HUES48 (cell line): ENCODE measurements around the gene LRRC18.

Source experiments
- H3K27ac ChIP-seq: one replicate; pipeline ENCODE4 v1.7.0; 2013; ENCODE audit warnings: low read depth, low read length, inconsistent platforms
- H3K27me3 ChIP-seq: 2 replicates; pipeline ENCODE4 v1.6.1; 2013; ENCODE audit warnings: mild to moderate bottlenecking, low read length; ENCODE audit not compliant: control insufficient read depth, insufficient read depth
- H3K36me3 ChIP-seq: 2 replicates; pipeline ENCODE4 v1.6.1; 2013; ENCODE audit warnings: low read length; ENCODE audit not compliant: control insufficient read depth, insufficient read depth
- H3K4me1 ChIP-seq: 2 replicates; pipeline ENCODE4 v1.6.1; 2013; ENCODE audit warnings: mild to moderate bottlenecking, low read length; ENCODE audit not compliant: control insufficient read depth, insufficient read depth
- H3K4me3 ChIP-seq: 2 replicates; pipeline ENCODE4 v1.5.1; 2013; ENCODE audit warnings: mild to moderate bottlenecking, low read depth, low read length
- H3K9ac ChIP-seq: 2 replicates; pipeline ENCODE4 v1.6.1; 2013; ENCODE audit warnings: mild to moderate bottlenecking, low read depth, low read length, moderate library complexity
- H3K9me3 ChIP-seq: 2 replicates; pipeline ENCODE4 v1.6.1; 2013; ENCODE audit warnings: low read length; ENCODE audit not compliant: control insufficient read depth, insufficient read depth

Gene LRRC18

DNA sequence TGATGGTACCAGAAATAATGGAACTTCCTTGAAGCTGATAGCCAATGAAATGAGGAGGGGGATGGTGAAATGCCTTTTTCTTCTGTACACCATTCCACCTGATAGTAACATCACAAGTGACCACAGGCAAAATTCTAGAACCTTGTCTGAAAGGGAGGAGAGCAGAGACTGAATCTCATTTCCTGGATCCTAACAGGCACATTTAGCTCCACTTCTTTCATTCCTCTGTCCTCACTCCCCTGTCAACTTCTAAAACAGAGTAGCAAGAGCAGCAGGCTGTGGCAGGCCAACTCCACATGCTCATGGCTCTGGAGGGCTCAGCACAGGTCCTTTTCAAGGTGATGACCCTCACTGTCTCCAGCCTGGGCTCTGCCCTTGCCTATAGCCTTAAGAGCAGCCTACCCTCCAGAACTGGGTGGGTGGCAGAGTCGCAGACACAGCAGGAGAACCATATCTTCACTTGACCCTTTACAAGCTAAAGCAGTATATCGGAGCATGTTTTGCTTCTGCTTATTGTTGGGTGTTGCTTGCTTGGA, at the start of gene LRRC18:
LRRC18 (minus strand) TSS at position 51 of the 536 bp plus-strand sequence. CDS start 25,685 bp downstream, outside the sequence.
- Histone ChIP-seq H3K36me3 (no peaks in the 10 kb centered on the region), H3K4me1 (no peaks in the 10 kb centered on the region), H3K27ac (no peak within 1 kb of the TSS), H3K9me3 (no peaks in the 10 kb centered on the region), H3K4me3 (no peak within 1 kb of the TSS), H3K27me3 (no peaks in the 10 kb centered on the region), H3K9ac (no peak within 1 kb of the TSS)

DNA sequence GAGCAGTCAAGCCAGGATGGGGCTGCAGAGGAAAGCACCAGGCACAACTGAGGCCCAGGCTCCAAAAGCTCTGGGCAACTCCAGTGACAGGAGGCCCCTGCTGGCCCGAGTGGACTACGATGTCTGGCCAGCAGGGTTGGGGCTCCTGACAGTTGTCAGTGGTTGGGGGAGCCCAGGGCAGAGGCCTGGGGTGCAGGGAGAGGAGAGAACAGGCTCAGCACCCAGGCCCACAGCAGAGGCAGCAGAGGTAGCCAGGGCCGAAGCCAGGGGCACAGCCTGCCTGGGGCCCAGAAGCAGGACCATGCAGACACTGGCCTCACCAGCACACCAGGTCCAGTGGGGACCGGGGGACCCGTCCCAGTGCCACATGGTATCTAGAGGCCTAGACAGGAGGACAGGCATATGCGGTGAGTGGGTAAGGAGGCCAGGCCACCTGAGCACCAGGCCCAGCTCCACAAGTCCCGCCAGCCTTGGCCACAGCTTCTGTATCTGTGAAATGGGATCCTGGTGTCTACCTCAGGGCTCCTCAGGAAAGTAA, 46.0 kb upstream of the LRRC18 start:
- no peaks in the 10 kb centered on the region for H3K4me1 ChIP-seq
- no peak overlapping the region for H3K9ac ChIP-seq
- no peaks in the 10 kb centered on the region for H3K9me3 ChIP-seq
- no peaks in the 10 kb centered on the region for H3K27me3 ChIP-seq
- H3K4me3 ChIP-seq, result no peak overlapping the region
- H3K27ac ChIP-seq, result no peak overlapping the region
- no peaks in the 10 kb centered on the region for H3K36me3 ChIP-seq

DNA sequence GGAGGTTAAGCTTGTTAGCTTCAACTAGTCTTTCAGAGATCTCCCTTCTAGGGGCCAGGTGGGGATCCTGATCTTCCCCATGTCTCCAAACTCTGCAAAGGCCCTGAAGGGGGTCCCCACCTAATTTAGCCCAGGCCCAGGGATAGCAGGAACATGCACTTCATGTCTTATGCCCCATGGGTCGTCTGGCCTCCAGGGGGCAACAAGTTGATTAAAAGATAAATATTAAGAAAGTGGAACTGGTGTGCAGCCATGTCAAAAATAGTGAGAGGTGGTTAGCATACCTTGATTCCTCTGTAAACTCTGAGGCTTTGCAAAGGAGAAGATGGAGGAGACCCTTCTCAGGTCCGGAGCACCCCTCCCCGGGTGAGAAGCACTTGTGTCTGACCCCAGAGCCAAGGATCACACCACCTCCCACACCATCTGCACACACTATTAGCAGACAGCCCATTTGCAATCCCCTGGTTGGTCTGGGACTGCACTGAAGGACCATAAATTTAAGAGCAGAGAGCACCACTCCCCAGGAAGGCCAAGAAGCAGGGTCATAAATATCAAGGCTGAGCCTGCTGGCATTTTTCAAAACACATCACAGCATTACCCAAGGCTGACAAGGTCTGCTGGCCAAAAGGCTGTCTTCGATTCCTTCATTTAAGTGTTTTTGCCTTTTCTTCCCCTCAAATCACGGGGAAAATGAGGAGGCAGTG, 44.2 kb upstream of the LRRC18 start:
- H3K27me3 ChIP-seq, result no peaks in the 10 kb centered on the region

DNA sequence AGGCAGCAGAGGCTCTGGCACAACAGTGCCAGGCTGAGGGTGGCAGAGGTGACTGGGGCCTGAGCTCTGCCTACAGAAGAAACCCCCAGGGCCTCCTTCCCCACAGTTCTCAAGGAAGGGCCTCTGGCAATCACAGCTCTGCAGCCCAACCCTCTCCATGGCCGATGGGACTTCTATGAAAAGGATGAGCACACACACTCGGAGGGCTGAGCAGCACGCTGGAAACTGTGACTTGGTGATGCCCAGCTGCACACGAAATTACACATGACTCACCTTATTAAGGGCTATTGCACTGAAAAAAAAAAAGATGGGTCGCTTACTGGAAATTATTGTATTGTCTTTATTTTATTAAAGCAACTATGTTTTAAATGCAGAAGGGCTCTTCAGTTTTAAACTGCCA, 42.9 kb upstream of the LRRC18 start:
- Histone ChIP-seq H3K36me3 (no peaks in the 10 kb centered on the region), H3K4me3 (no peak overlapping the region), H3K4me1 (no peaks in the 10 kb centered on the region)

More for the DNA sequence above, 44.2 kb upstream of the LRRC18 start:
- H3K27ac ChIP-seq, result no peak overlapping the region
- H3K36me3 ChIP-seq, result no peaks in the 10 kb centered on the region
- no peaks in the 10 kb centered on the region for H3K9me3 ChIP-seq
- no peak overlapping the region for H3K9ac ChIP-seq
- no peak overlapping the region for H3K4me3 ChIP-seq
- H3K4me1 ChIP-seq, result no peaks in the 10 kb centered on the region

DNA sequence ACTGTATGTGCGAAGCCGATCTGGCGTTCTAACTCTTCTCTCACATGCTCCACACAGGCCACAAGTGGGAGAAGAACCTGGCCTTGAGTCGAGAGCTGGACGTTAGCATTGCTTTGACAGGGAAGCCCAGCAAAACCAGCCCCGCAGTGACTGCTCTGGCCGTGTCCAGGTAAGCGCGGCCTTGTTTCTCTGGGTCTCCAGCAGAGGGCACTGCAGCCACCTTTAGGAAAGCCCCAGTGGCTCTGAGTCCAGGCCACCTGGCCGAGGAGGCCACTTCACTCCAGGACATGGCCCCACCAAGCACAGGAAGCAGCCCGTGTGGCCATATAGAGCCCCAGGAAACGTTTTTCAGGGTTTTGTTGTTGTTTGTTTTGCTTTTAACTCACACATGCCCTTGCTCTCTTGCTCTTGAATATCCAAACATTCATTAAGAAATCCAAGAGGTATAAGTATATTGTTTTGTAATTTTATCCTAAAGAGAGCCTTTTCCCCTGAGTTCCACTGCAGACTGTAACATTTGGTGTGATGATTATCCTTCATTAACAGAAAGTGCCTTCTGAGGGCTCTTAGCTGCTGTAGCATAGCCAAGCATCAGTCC, 41.8 kb upstream of the LRRC18 start:
- H3K36me3 ChIP-seq, result no peaks in the 10 kb centered on the region
- H3K4me3 ChIP-seq, result no peak overlapping the region
- H3K4me1 ChIP-seq, result no peaks in the 10 kb centered on the region
- H3K9me3 ChIP-seq, result no peaks in the 10 kb centered on the region
- H3K9ac ChIP-seq, result no peak overlapping the region
- no peaks in the 10 kb centered on the region for H3K27me3 ChIP-seq
- no peak overlapping the region for H3K27ac ChIP-seq

More for the DNA sequence above, 42.9 kb upstream of the LRRC18 start:
- H3K9ac ChIP-seq, result no peak overlapping the region
- no peaks in the 10 kb centered on the region for H3K27me3 ChIP-seq
- no peak overlapping the region for H3K27ac ChIP-seq
- H3K9me3 ChIP-seq, result no peaks in the 10 kb centered on the region

DNA sequence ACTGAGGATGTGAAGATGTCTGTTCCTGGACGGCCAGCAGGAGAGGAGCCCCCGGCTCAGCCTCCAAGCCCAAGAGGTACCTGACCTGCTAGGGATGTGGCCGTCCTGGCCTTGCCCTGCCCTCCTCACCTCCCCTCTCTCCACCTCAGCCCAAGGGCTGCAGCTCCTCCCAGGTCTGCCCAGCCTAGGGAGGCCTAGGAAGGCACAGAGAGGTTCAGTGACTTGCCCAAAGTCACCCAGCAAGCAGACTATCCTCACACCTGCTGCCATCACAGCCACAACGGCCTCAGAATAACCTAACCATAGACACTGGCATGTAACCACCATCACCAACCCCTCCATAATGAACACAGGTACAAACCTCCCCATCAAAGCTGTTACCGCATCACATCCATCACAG, 38.7 kb upstream of the LRRC18 start:
- Histone ChIP-seq H3K27ac (no peak overlapping the region), H3K9me3 (no peaks in the 10 kb centered on the region), H3K9ac (no peak overlapping the region), H3K4me3 (no peak overlapping the region), H3K36me3 (no peaks in the 10 kb centered on the region), H3K27me3 (no peaks in the 10 kb centered on the region), H3K4me1 (no peaks in the 10 kb centered on the region)

DNA sequence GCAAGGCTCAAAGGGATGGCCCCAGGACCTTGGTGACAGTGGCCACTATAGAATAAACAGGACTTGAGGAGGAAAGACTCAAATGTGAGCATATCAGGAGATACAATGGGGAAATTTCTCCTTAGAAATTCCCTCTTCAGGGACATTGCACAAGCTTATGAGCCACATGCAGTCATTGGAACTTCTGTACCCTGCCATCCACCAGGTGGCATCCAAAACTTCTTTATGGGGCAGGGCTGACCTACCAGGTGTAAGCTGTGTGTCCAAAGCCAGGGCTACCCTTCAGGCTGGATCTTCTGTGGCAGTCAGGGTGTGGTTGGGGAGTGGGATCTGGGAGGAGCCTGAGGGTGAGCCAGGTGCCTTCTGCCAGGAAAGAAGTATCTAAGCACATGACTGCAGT, 36.6 kb upstream of the LRRC18 start:
- Histone ChIP-seq H3K4me3 (no peak overlapping the region), H3K27me3 (no peaks in the 10 kb centered on the region), H3K27ac (no peak overlapping the region), H3K9me3 (no peaks in the 10 kb centered on the region), H3K4me1 (no peaks in the 10 kb centered on the region), H3K9ac (no peak overlapping the region), H3K36me3 (no peaks in the 10 kb centered on the region)

DNA sequence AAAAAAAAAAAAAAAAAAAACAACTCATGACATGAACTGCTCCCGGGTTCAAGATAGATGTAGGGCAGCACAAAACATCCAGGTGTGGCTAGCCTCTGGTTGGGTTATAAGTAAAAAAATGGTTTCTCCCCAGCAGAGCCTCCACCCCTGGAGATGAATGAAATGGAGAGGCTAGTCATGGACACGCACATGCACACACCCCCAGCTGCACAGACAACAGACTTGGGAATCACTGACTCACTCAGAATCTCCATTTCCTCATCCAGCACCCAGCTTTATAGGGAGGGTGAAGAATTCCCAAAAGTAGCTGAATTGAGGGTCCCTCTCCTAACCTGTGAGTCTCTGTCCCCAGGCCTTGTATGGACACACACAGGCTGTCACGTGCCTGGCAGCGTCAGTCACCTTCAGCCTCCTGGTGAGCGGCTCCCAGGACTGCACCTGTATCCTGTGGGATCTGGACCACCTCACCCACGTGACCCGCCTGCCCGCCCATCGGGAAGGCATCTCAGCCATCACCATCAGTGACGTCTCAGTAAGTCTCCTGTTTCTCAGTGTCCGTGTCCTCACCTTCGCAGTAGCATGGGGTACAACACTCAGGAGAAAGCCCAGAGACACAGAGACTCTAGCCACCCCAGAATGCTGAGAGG, 35.0 kb upstream of the LRRC18 start:
- no peaks in the 10 kb centered on the region for H3K4me1 ChIP-seq
- H3K9me3 ChIP-seq, result no peaks in the 10 kb centered on the region
- no peaks in the 10 kb centered on the region for H3K27me3 ChIP-seq
- H3K9ac ChIP-seq, result no peak overlapping the region
- H3K27ac ChIP-seq, result no peak overlapping the region
- no peak overlapping the region for H3K4me3 ChIP-seq
- no peaks in the 10 kb centered on the region for H3K36me3 ChIP-seq

DNA sequence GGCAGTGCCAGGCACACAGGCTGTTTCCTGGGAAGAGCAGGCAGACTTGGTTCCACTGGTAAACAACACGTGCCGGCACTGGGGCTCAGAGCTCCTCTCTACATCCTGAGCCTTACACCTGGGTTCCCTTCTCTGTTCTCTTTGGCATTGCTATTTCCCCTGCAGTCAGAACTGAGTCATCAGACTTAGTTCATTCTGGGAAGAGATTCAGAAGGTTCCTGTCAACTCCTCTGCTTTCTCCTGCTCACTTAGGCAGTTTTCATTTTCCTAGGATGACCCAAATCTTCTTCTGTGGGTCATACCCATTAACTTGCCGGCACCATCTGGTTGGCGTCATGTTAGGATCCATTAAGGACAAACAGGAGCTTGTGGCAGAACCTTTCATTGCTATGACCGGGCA, 33.4 kb upstream of the LRRC18 start:
- H3K4me1 ChIP-seq, result no peaks in the 10 kb centered on the region
- H3K27me3 ChIP-seq, result no peaks in the 10 kb centered on the region
- H3K27ac ChIP-seq, result no peak overlapping the region
- H3K9me3 ChIP-seq, result no peaks in the 10 kb centered on the region
- H3K36me3 ChIP-seq, result no peaks in the 10 kb centered on the region
- no peak overlapping the region for H3K9ac ChIP-seq
- H3K4me3 ChIP-seq, result no peak overlapping the region

DNA sequence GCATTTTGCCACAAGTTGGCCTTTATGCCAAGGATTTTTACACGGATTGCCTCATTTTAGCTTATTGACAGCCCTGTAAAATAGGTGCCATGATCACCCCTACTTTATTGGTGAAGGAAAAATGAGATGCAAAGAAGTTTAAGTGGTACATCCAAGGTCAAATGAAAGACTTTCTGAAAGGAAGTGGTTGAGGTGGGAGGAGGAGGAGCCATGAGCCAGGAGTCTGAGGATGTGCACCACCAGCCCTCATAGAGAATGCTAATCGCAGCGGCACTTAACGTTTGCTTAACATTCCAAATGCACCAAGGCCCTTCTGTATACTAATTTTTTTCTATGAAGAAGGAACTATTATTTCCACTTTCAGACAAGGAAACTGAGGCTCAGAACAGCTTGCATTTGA, 31.0 kb upstream of the LRRC18 start:
- no peak overlapping the region for H3K9ac ChIP-seq
- H3K27ac ChIP-seq, result no peak overlapping the region
- H3K4me3 ChIP-seq, result no peak overlapping the region
- H3K9me3 ChIP-seq, result no peaks in the 10 kb centered on the region
- no peaks in the 10 kb centered on the region for H3K36me3 ChIP-seq
- no peaks in the 10 kb centered on the region for H3K27me3 ChIP-seq
- H3K4me1 ChIP-seq, result no peaks in the 10 kb centered on the region

DNA sequence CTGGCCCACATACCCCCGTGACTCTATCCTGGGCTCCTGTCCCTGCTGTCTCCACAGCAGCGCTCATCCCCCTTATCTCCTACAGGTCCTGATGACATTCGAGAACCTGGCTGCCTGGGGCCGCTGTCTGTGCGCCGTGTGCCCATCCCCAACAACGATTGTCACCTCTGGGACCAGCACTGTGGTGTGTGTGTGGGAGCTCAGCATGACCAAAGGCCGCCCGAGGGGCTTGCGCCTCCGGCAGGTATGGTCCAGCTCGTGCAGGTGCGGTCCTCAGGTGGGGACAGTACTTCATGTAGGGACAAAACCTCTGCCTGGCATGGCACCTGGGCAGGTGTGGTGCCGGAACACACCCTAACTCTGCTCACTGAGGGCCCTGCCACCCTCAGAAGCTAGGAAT, 30.4 kb upstream of the LRRC18 start:
- Histone ChIP-seq H3K9me3 (no peaks in the 10 kb centered on the region), H3K4me1 (no peaks in the 10 kb centered on the region), H3K4me3 (no peak overlapping the region), H3K27ac (no peak overlapping the region), H3K9ac (no peak overlapping the region), H3K36me3 (no peaks in the 10 kb centered on the region), H3K27me3 (no peaks in the 10 kb centered on the region)
